HepG2 (cell line): Measurements from ENCODE around the gene TRIM7. TPM values are rescaled to one million over a fixed set of nuclear protein-coding genes. Genes with fewer than 3 reads are reported as not detected.

Experiments used
- AGO1 ChIP-seq: fragments of 200-400 bp; formaldehyde crosslinking; IDR thresholded peaks from 2 replicates; pipeline ENCODE4 v1.6.1; 2017; ENCODE audit warnings: mild to moderate bottlenecking, low read depth, low read length, moderate library complexity; ENCODE audit not compliant: poor library complexity, severe bottlenecking
- BCL3 ChIP-seq: sonication (generic); formaldehyde crosslinking; IDR thresholded peaks from 2 replicates; pipeline ENCODE4 v1.5.1; 2020; ENCODE audit warnings: mild to moderate bottlenecking, missing genetic modification reagents, moderate library complexity
- DNMT1 ChIP-seq: sonication (generic); formaldehyde crosslinking; IDR thresholded peaks from 2 replicates; pipeline ENCODE4 v1.5.1; 2020; ENCODE audit warnings: mild to moderate bottlenecking, missing genetic modification reagents
- ELF4 ChIP-seq: sonication (generic); formaldehyde crosslinking; IDR thresholded peaks from 2 replicates; pipeline ENCODE4 v1.5.0; 2020; ENCODE audit warnings: missing genetic modification reagents, mild to moderate bottlenecking, moderate library complexity, borderline replicate concordance
- FOXK2 ChIP-seq: fragments of 450-650 bp; IDR thresholded peaks from 2 replicates; pipeline ENCODE4 v1.6.1; 2016
- ISX ChIP-seq: sonication (generic); formaldehyde crosslinking; conservative IDR thresholded peaks from 2 replicates; pipeline ENCODE4 v1.5.0; 2020; ENCODE audit warnings: missing genetic modification reagents
- NFE2L2 ChIP-seq: fragments of 150-350 bp; IDR thresholded peaks from 2 replicates; pipeline ENCODE4 v1.6.1; 2014; ENCODE audit warnings: low read length
- RNF219 ChIP-seq: sonication (generic); formaldehyde crosslinking; IDR thresholded peaks from 2 replicates; pipeline ENCODE4 v1.5.0; 2020; ENCODE audit warnings: mild to moderate bottlenecking, missing genetic modification reagents
- ZFP37 ChIP-seq: sonication (generic); formaldehyde crosslinking; IDR thresholded peaks from 2 replicates; pipeline ENCODE4 v1.4.0; 2020; ENCODE audit warnings: missing genetic modification reagents, borderline replicate concordance
- ZMAT3 ChIP-seq: sonication (generic); formaldehyde crosslinking; conservative IDR thresholded peaks from 2 replicates; pipeline ENCODE4 v1.7.0; 2021; ENCODE audit warnings: missing genetic modification reagents
- ZNF10 ChIP-seq: sonication (generic); formaldehyde crosslinking; IDR thresholded peaks from 2 replicates; pipeline ENCODE4 v1.4.0; 2020; ENCODE audit warnings: mild to moderate bottlenecking, low read depth, missing genetic modification reagents, borderline replicate concordance
- ZNF17 ChIP-seq: sonication (generic); formaldehyde crosslinking; IDR thresholded peaks from 2 replicates; pipeline ENCODE4 v1.5.0; 2020; ENCODE audit warnings: mild to moderate bottlenecking, missing genetic modification reagents
- ZNF468 ChIP-seq: sonication (generic); formaldehyde crosslinking; IDR thresholded peaks from 2 replicates; pipeline ENCODE4 v1.8.0; 2022; ENCODE audit warnings: mild to moderate bottlenecking, moderate library complexity, missing genetic modification reagents
- ZNF501 ChIP-seq: sonication (generic); formaldehyde crosslinking; IDR thresholded peaks from 2 replicates; pipeline ENCODE4 v1.5.1; 2020; ENCODE audit warnings: mild to moderate bottlenecking, moderate library complexity, missing genetic modification reagents
- ZNF780A ChIP-seq: sonication (generic); formaldehyde crosslinking; IDR thresholded peaks from 2 replicates; pipeline ENCODE4 v1.8.0; 2022; ENCODE audit warnings: mild to moderate bottlenecking, missing genetic modification reagents, moderate library complexity
- ZNF878 ChIP-seq: sonication (generic); formaldehyde crosslinking; IDR thresholded peaks from 2 replicates; pipeline ENCODE4 v1.8.1; 2023; ENCODE audit warnings: mild to moderate bottlenecking, missing genetic modification reagents, moderate library complexity
- ZSCAN31 ChIP-seq: sonication (generic); formaldehyde crosslinking; IDR thresholded peaks from 2 replicates; pipeline ENCODE4 v1.5.0; 2020; ENCODE audit warnings: low read depth, mild to moderate bottlenecking, missing genetic modification reagents
- polyA plus RNA-seq, 8 experiments: library from polyadenylated mRNA; depleted of rRNA in 3 of 8; stranded (reverse) in 7 of 8; unstranded in 1 of 8; fragments of >200 nt; fragmentation: Illumina TruSeq in 4 of 8; extraction: Trizol in 4 of 8; gene quantifications; 2 replicates each; pipeline versions ENCODE4 v1.2.1 to v1.2.3, GENCODE V29; 2011 to 2016; ENCODE audit warnings: low read depth in 4 of 8, missing spikeins in 1 of 8, mixed read lengths in 1 of 8; ENCODE audit not compliant: insufficient read depth in 1 of 8
- total RNA-seq, 5 experiments: library from RNA; depleted of rRNA; stranded (reverse); fragments of >200 nt; fragmentation: Illumina TruSeq; extraction: Trizol; gene quantifications; 2 replicates each; pipeline ENCODE4 v1.2.3, GENCODE V29; 2016; ENCODE audit warnings: low read depth in 1 of 5
- TF ChIP-seq, protein P1 (sequence below): sonication (generic); formaldehyde crosslinking; IDR thresholded peaks from 2 replicates; pipeline ENCODE4 v1.4.0; 2020; ENCODE audit warnings: missing genetic modification reagents, borderline replicate concordance
- TF ChIP-seq, protein P2 (sequence below): IDR thresholded peaks from 2 replicates; pipeline ENCODE4 v1.6.1; 2018; ENCODE audit warnings: missing genetic modification reagents

TRIM7 gene
- total and polyA plus RNA-seq, 2 of the 13 experiments (the other 11 are each of a cell fraction or from before 2014, with no cell fraction given), result 0.13 TPM; not detected in 1

- TF ChIP-seq ELF4 (CRISPR knock-in tag) (peak; percentile 66; the same call in 1 of the 2 replicates), RNF219 (CRISPR knock-in tag) (no peak), ZNF17 (CRISPR knock-in tag) (no peak), ZNF501 (CRISPR knock-in tag) (peak; percentile 62; the same call in 1 of the 2 replicates), ZNF878 (CRISPR knock-in tag) (no peak; the same call in 1 of the 2 replicates), ZNF468 (CRISPR knock-in tag) (no peak), DNMT1 (peak; percentile 77), ISX (CRISPR knock-in tag) (no peak), ZNF10 (no peak), ZSCAN31 (CRISPR knock-in tag) (peak; percentile 89), NFE2L2 (no peak), BCL3 (CRISPR knock-in tag) (peak; percentile 39), ZMAT3 (CRISPR knock-in tag) (no peak), ZFP37 (CRISPR knock-in tag) (0 out of 2 replicates have a peak, but pooled peaks have one; percentile 66), FOXK2 (no peak), ZNF780A (CRISPR knock-in tag) (peak; percentile 83), AGO1 (no peak)
- TF ChIP-seq, protein P1, sequence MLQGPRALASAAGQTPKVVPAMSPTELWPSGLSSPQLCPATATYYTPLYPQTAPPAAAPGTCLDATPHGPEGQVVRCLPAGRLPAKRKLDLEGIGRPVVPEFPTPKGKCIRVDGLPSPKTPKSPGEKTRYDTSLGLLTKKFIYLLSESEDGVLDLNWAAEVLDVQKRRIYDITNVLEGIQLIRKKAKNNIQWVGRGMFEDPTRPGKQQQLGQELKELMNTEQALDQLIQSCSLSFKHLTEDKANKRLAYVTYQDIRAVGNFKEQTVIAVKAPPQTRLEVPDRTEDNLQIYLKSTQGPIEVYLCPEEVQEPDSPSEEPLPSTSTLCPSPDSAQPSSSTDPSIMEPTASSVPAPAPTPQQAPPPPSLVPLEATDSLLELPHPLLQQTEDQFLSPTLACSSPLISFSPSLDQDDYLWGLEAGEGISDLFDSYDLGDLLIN (CRISPR knock-in tag), result no peak
- TF ChIP-seq, protein P2, sequence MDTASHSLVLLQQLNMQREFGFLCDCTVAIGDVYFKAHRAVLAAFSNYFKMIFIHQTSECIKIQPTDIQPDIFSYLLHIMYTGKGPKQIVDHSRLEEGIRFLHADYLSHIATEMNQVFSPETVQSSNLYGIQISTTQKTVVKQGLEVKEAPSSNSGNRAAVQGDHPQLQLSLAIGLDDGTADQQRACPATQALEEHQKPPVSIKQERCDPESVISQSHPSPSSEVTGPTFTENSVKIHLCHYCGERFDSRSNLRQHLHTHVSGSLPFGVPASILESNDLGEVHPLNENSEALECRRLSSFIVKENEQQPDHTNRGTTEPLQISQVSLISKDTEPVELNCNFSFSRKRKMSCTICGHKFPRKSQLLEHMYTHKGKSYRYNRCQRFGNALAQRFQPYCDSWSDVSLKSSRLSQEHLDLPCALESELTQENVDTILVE, result peak; percentile 91; the same call in 1 of the 2 replicates
Observed at GRCh38 chr5:181191526-181192336, 13.3 kb downstream of the TRIM7 start (continued).
